HG03175 (cell line): ENCODE measurements around the gene MAGT1.
A peak's percentile ranks its signal among the peaks of the same experiment; 100 is the strongest.
"Not testable (repeated sequence)": the region's sequence is repeated elsewhere in the genome, so short reads cannot be mapped to it uniquely, and the experiment has no call there.

Source experiments
- ATAC-seq: cut with Tn5 transposase; IDR thresholded peaks from one replicate; pipeline ENCODE4 v1.9.1; 2021; ENCODE audit warnings: mild to moderate bottlenecking, moderate library complexity; ENCODE audit not compliant: unreplicated experiment

The MAGT1 gene

GRCh38 chrX:77875372-77875771 lies 19.9 kb downstream of the MAGT1 start:
- no peak for ATAC-seq

GRCh38 chrX:77831544-77831943 lies 63.7 kb downstream of the MAGT1 start:
- ATAC-seq = not testable (repeated sequence)

- not testable (repeated sequence) for ATAC-seq
These were observed 73.2 kb downstream of the MAGT1 start for GRCh38 chrX:77821989-77822388.

DNA sequence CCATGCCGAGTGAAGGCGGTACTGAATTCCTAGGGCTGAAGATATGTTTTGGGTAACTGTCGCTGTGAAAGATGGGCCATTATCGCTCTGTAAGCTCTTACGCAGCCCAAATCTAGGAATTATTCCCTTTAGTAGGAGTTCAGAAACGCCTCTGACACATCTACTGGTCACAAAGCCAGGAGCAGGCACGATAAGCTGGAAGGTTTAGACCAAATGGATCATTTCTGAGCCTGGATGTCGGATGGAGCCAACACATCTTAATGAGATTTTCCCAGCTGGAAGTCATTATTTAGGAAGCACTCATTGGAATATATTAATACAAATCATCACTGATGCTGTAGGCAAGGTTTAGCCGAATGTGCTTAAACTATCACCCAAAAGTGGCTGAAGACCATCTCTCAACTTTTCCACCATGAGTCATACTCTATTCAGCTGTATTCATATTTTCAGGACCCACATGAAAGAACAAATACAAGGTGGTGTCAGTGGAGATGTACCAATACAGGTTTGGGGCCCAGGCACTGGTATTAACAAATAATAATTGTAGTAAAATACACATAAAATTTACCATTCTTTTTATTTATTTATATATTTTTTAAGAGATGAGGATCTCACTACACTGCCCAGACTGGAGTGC lies 75.0 kb downstream of the MAGT1 start:
- ATAC-seq = no peak

DNA sequence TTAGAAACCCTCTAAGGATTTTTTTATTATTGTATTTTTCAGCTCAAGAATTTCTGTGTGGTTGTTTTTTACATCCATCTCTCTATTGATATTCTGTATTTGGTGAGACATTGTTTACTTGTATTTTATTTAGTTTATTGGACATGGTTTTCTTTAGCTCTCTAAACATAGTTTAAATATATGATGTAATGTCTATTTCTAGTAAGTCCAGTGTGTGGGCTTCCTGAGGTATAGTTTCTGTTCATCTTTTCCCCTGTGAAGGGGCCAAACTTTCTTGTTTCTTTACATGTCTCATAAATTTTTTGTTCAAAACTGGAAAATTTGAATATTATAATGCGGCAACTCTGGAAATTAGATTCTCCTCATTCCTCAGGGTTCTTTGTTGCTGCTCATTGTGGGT lies 81.0 kb downstream of the MAGT1 start:
- ATAC-seq = no peak

- ATAC-seq = no peak
These were observed 93.0 kb downstream of the MAGT1 start for GRCh38 chrX:77802201-77802600.

GRCh38 chrX:77795124-77795523 lies 100.1 kb downstream of the MAGT1 start:
- no peak for ATAC-seq

DNA sequence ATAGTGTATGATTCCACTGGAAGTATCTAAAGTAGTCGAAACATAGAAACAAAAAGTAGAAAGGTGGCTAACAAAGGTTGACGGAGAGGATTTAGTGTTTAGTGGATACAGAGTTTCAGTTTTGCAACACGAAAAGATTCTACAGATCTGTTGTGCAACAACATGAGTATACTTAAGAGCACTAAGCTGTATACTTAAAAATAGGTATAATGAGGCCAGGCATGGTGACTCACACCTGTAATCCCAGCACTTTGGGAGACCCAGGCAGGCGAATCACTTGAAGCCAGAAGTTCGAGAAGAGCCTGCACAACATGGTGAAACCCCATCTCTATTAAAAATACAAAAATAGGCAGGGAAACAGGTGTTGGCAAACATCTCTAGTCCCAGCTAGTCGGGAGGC lies 101.3 kb downstream of the MAGT1 start:
- ATAC-seq = no peak

GRCh38 chrX:77788050-77788449 lies 107.2 kb downstream of the MAGT1 start:
- no peak for ATAC-seq

DNA sequence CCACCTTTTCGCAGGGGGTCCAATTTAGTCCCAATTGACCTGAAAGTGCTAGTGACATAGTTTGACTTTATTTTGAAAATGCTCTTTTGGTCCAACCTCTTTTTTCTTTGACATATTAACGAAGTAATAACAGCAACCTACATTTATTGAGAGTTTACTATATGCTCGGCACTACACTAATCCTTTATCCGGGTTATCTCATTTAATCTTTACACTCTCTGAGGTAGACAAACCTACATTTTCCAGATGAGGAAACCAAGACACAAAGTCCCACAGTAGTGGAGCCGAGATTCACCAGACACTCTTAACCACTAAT lies 108.9 kb downstream of the MAGT1 start:
- ATAC-seq = peak; percentile 9

- peak; percentile 97 for ATAC-seq
These were observed 109.5 kb downstream of the MAGT1 start, which contains the start of gene ATRX for GRCh38 chrX:77785486-77786364. Gene ATRX (minus strand): TSS chrX:77786216. CDS start chrX:77786001, 215 bp downstream.

DNA sequence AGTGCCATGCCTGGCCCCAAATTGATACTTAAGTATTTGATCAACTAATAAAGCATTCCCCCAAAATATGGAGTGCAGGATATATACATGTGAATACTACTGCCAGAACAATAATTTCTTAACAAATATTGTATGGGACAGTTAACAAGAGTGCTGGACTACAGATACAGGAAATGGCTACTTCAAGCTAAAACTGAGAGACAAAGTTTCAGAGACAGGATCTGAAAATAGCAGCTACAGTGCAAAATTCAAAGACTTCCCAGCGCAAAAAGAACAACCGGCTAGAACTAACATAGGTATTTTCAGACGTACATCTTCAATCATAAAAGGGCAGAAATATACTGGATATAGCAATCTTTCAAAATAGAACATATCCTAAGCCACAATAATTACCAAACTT lies 115.5 kb downstream of the MAGT1 start:
- ATAC-seq = no peak

- ATAC-seq = no peak
These were observed 118.6 kb downstream of the MAGT1 start for GRCh38 chrX:77776659-77777058.
